HG02884 (cell line): ENCODE measurements around the gene ADARB1.

Experiments
- ATAC-seq: cut with Tn5 transposase; IDR thresholded peaks from one replicate; pipeline ENCODE4 v1.9.1; 2021; ENCODE audit warnings: mild to moderate bottlenecking, moderate library complexity; ENCODE audit not compliant: unreplicated experiment

ADARB1 gene

DNA sequence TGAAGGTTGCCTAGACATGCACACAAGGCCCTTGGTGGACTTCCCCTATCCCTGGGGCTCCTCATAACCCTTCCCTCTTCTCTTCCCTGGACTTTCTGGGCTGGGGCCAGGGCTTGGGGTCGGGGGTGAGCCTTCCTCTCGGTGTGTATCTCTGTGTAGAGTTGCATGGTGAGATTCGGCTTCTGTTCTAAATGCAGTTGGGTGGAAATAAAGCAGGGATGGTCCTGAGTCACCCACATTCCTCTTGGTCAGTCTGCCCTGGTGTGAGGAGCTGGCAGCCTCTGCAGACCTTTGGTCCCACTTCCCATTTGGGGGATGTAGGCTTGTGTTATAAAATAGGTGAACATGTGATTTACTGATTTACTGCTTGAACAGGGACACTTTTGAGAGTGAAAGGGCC lies 38.0 kb downstream of the ADARB1 start:
- no peak for ATAC-seq

DNA sequence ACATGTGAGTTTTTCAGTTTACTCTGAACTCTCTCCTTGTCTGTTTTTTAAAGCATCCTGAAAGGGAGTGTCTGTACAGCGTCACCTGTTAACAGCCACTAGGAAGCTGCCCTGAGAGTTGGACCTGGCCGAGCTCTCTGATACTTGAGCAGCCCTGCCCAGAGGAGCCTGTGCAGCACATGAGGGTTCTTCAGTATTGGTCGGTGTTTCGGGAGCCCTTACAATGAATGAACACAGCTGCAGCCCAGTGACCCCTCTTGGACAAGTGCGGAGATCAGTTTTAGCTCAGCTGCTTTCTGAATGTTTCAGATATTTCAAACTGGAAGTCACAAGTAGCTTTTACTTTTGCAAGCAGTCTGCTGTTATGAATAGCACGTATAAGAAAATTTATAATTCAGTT lies 39.2 kb downstream of the ADARB1 start:
- no peak for ATAC-seq

DNA sequence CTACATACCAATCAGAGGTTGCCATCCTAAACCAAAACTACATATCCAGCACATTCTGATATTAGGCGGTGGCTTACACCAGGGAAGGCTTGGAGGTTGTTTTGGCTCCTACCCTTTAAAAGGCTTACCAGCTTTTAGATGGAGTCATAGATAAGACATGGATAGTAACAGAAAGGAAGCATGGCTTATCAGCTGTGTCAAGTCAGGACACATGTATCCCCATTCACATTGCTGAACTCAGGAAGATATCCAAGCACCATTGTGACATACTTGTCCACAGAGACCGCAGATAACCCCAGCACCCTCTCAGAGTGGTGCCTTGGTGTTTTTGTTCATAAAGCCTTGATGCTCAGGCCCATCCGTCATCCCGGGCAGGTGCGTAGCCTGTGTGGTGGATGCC lies 39.7 kb downstream of the ADARB1 start:
- no peak for ATAC-seq

DNA sequence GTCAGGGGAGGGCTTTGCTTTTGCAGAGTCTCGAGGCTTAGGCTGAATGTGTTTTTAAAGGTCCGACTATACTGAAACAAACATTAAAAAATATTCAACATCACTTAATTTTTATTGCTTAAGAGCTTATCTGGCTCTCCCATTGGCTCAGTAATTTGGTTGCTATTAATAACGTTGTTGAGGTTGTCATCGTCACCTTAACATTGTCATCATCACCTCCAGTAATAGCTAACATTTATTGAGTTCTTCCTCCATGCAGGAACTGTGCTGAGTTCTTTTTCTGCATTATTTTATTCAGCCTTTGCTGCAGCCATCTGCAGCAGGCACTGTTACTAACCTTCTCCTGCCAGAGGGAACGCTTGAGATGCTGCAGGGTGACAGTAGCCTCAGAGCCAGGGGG lies 40.1 kb downstream of the ADARB1 start:
- ATAC-seq, result no peak

DNA sequence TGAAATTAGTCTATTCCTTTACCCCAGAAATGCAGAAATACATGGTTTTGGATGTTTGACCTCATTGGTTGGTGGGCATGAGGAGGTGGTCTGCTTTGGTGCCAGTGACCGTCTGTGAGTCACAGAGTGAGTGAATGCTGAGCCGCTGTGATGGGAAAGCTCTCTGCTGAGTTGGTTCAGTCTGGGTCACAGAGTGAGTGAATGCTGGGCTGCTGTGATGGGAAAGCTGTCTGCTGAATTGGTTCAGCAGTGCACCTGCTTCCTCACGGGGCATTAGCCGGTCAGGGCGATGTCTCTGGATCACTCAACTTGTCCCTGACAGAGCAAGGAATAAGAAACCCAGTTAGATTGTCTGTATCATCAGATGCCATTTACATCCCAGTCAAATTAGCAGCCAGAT lies 40.8 kb downstream of the ADARB1 start:
- ATAC-seq, result no peak

DNA sequence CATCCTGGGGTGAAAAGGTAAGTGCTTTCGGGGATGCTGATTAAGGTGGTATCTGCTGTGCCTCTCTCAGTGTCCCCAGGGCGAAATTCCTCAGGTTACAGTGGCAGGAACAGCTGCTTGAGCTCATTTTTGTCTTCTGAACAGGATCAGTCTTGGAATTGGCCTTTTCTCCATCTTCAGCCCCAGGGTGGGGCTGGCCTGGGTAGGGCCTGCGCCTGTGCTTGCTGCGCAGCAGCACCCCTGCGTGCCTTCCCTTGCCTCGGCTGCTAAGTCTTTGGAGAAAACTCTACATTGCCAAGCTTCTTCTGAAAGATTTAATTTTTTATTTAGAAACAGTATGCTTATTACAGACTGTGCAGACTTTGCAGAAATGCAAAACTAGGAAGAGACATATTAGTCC lies 41.7 kb downstream of the ADARB1 start:
- ATAC-seq, result no peak

DNA sequence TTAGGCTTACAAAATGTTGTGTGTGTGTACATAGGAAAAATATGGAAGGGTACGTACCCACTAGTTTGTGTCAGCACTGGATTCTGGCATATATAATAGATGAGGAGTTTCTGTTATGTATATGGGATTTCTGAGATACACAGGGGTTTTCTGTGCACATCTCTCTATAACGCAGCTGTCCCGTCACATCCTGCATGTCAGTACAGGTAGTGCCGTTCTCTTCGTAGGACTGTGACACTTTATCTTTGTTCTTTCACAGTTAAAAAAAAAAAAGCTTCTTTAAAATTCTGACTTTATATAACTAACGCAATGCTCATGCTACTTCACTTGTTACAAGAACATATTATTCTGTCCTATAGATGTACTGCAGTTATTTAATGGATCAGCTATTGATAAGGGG lies 42.9 kb downstream of the ADARB1 start:
- ATAC-seq, result no peak

DNA sequence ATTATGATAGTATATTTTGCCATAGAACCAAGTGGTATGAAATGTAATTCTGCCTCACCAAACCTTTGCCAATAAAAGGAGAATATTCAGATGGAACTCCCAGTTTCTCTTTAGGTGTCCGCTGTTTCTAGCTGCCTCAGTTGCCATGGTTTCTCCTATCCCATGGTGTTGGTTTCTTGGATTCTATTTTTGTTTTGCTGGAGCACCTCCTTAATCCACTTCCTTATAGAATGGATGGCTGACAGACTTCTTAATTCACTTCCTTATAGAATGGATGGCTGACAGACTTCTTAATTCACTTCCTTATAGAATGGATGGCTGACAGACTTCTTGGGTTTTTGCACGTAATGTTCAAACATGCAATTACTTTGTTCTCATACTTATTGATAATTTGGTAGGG lies 43.7 kb downstream of the ADARB1 start:
- no peak for ATAC-seq

DNA sequence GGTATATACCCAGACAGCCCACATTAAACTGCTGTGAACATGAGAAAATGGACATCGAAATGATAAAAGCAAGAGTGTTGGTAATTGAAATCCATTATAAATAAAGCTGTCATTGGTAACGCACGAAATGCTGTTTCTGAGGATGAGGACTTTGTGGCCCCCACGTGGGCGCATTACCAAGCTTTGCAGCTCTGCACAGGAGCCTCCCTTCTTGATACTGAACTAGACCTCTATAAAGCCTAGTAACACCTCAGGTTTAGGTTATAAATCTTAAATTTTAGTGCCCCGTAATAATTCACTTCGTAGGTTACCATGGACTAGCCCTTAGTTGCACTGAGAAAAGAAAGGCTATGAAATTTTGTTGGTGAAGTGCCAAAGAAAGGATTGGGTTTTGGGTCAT lies 45.4 kb downstream of the ADARB1 start:
- no peak for ATAC-seq

DNA sequence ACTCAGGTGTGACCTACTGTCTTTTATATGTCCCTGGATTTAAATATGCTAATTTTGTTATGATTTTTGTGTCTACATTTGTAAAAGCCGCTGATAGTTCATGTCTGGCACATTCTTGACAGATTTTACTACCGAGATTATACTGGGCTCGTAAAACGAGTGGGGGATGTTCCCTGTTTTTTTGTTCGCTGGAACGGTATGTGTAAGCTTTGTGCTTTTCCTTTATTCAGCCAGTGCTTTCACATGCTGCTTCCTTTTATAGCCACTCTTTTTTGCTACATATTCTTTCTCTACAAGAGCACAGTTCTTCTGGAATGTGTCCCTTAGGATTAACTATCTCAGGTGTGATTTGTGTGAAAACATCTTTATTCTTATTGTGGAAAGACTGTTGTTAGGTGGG lies 46.6 kb downstream of the ADARB1 start:
- ATAC-seq, result no peak

DNA sequence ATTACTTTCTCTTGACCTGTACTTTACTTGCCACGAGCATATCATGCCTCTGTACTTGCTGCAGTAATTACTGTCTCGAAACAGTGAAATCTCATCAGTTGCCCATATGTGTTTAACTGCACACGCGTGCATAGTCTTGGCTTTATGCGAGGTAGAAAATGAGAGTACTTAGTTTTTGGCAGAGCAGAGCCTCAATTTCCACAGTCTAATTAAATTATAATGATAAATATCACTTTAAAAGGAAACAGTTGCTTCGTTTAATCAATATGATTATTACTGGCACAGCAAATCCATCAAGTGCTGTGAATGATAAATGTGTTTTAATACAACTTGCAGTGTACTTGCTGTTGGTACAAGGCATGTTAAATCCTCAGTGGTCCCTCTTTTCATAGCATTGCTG lies 47.6 kb downstream of the ADARB1 start:
- no peak for ATAC-seq

DNA sequence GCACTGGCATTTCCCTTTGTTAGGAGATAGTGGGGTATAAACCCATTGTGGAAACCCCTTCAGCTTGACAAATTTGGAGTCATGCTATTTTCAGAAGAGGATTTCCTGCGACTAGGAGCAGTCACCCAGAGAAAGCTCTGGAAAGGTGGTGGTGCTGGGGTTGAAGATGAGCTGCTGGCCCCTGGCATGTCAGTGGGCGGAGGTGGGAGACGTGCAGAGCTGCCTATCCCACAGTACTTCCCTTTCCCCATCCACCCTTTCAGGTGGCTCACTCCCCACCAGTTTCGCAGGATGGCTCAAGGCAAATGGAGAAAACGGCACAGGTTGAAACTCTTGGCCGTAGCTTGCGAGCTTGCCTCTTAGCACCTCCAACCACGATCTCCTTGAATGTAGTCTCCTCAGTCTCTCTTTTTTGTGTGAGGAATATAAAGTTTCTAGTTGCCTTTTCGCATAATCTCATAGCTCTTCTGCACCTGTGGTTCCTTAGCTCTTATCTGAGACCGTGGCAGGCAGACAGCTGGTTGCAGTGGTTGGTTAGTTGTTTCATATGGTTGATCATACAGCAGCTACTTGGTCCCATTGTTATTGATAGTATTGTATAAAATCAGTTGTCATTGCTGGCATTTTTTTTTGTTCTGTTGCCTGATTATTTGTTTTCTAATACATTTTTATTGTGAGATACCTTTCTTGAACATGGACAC lies 48.2 kb downstream of the ADARB1 start:
- no peak for ATAC-seq

DNA sequence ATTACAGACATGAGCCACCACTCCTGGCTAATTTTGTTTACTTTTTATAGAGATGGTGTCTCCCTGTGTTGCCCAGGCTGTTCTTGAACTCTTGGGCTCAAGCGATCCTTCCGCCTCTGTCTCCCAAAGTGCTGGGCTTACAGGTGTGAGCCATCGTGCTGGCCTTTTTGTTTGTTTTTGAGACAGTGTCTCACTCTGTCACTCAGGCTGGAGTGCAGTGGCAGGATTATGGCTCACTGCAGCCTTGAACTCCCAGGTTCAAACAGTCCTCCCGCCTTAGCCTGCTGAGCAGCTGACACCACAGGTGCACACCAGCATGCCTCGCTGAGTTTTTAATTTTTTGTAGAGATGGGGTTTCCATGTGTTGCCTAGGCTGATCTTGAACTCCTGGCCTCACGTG lies 49.1 kb downstream of the ADARB1 start:
- ATAC-seq, result no peak

DNA sequence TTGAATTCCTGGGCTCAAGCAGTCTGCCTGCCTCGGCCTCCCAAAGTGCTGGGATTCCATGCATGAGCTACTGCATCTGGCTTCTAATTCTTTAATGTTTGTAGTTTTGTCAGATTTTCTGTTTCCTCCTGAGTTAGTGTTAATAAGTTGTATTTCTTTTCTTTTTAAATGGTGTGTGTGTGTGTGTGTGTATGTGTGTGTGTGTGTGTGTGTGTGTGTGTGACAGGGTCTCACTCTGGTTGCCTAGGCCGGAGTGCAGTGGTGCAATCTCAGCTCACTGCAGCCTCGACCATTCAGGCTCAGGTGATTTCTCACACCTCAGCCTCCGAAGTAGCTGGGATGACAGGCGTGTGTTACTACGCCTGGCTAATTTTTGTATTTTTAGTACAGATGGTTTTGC lies 50.2 kb downstream of the ADARB1 start:
- ATAC-seq, result no peak

DNA sequence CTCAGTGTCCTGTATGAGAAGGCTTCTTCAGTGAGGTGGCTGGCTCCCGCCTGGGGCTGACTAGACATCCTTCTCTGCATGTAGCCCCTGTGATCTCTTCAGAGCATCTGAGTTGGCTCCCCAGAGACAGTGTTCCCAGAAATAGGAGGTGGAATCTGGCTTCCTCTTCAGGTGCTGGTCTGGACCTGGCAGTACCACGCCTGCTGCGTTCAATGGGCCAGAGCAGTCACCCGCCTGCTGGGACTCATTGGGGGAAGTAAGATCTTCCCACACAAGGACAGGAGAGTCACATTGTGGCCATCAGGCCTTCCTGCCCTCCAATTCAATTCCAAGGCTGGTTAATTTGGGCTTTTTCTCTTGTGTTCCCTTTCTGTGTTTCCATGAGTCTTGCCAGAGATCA lies 51.0 kb downstream of the ADARB1 start:
- ATAC-seq, result no peak

DNA sequence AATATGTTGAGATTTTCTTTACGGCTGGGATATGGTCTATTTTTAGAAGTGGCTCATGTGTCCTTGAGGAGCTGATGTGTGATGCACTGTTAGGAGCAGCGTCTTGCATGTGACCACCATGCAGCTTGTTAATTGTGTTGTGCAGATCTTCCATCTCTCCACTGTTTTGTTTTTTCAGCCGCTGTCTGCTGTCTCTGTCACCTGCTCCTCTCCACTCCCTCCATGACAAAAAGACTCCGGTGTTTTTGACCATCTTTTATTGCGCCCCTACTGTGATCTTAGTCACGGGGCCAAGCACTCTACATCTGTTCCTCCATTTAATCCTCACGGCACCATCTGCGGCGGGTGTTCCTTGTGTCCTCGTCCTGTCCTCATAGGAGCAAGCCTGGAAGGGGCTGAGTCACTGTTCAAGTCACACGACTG lies 51.8 kb downstream of the ADARB1 start:
- no peak for ATAC-seq

DNA sequence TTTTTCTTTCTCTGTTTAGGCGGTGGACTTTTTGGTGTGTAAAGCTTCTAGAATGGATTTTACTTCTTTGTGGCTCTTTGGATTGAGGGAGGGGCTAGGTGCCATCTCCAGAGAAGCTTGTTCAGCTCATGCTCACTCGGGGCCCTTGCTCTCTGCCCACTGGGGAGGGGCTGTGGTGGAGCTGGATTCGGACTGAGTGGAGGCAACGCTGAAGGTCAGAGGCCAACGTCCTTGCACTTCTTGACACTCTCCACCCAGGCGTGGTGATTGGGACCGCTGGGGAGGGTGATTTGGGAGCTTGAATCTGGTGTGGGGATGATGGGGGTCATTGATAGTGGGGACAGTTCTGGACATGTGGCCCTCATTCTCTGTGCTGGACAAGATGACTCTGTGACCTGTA lies 52.6 kb downstream of the ADARB1 start:
- ATAC-seq, result no peak

DNA sequence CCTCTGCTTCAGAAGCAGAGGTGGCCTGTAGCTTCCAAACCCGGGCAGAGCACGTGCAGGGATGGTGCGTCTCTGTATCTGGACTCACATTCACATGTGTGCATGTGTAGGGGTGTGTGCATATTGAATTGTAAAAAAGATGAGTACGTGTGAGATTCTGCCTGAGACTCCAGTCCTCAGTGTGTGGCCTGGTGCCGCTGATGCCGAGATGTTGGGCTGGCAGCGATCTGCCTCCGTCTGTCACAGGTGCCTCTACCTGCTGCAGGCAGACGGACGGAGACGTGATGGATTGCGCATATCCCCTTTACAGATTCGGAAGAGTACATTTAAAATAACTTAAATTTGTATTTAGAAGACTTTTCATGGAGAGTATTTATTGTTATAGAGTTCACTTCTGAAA lies 53.6 kb downstream of the ADARB1 start:
- no peak for ATAC-seq

DNA sequence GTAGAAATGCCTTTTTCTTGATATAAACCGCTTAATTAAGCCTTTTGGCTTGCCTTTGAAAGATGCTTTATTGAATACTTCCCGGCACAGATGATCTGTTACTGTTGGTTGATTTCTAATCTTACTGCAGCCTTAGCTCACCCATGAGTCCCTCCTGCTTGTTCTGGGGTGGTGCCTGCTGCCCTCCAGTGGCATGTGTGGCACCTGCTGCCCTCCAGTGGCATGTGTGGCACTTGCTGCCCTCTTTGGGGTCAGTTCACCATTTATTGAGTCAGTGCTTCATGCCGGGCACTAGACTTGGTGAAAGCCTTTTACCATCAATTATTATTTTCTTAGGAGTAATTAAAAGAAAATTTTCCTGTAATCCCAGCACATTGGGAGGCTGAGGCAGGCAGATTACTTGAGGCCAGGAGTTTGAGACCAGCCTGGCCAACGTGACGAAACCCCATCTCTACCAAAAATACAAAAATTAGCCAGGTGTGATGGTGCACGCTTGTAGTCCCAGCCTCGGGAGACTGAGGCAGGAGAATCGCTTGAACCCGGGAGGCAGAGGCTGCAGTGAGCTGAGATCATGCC lies 54.3 kb downstream of the ADARB1 start:
- no peak for ATAC-seq

DNA sequence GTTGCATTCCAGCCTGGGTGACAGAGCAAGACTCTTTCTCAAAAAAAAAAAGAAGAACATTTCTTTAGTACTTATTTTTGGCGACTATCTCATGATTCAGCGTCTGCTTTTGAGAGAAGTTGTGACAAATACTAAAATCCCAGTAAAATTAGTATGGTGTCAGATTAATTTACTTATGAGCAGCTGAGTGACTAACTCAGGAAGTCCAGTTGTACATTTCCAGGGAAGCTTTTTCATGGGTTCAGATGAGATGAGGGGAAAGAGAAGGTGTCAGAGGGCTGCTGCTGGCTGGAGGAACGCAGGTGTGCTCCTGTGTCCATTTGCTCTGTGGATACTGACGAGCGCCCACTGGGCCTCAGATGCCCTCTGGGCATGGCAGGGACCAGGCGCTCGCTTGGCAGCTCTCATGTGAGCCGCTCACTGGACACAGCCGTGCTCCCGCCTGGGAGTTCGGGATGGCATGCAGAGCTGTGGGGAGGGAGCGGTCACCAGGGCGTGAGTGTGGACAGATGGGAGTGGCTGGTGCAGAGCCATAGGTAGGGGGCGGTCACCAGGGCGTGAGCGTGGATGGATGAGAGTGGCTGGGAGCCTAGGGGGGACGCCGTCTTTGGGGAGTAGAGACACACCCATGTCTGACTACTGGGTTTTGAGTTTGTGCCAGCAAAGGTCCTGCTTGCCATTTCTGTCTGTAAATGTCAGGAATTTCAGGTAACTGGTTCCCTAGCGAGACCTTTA lies 55.0 kb downstream of the ADARB1 start:
- no peak for ATAC-seq

DNA sequence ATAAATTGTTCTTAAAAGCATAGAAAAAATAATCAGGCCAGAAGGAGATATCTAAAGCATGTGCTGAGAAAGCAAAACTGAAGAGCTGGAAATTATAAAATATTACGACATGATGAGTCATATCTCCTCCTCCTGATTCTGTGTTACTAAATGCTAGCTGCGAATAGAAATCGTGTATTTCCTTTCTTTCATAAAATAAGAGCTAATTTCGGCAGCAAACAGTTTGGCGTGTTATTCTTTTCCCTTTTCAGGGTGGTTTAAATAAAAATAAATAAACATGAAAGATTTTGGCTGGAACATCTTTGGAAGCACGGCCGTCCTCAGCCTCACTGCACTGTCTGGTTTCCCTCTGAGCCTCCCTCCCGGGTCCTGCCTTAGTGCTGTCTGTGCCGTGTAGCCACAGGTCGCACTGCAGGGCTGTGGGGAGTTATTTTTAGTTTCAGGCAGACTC lies 56.0 kb downstream of the ADARB1 start:
- ATAC-seq, result no peak

DNA sequence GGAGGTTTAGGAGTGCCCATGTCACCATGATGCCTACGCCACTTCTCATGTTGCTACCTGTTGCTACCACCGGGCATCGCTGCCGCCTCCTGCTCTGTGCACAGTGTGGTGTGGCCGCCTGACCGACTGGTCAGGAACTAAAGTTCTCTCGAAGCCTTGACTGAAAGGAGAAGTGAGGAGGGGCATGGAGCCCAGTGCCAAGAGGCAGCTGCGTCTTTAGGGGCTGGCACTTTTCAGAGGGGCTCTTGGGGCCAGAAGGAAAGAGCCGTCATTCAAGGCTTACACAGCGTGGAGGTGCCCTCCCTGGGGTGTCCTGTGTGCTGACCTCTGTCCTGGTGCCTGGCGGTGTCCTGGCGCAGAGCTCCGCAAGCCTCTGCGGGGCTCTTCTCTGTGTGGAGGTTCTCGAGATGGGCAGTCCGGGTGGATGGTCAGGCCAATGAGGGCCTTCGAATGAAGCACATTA lies 57.2 kb downstream of the ADARB1 start:
- ATAC-seq, result no peak
